AG08396 (cell line): ENCODE data around the gene ABHD16A.

Source experiments
- DNase-seq: peaks from one replicate; pipeline ENCODE4 v3.0.0; 2012; ENCODE audit warnings: low spot score, mixed read lengths

ABHD16A gene

GRCh38 chr6:31639449-31639861 is 63.7 kb downstream of the ABHD16A start:
- peak; percentile 55 for DNase-seq

GRCh38 chr6:31639043-31639442 is 64.1 kb downstream of the ABHD16A start:
- DNase-seq: no peak
